Pons (tissue), 1 donor: ENCODE results near the gene ENPP6.

Source experiments
- DNase-seq: peaks from one replicate; pipeline ENCODE4 v3.0.0-alpha.2; 2016; ENCODE audit warnings: low spot score

Gene ENPP6

GRCh38 chr4:184104419-184105101, 113.1 kb downstream of the ENPP6 start:
- no peak for DNase-seq

- no peak for DNase-seq
These were observed 114.0 kb downstream of the ENPP6 start for GRCh38 chr4:184103527-184104264.

- DNase-seq: no peak
These were observed 114.7 kb downstream of the ENPP6 start for GRCh38 chr4:184102927-184103326.

GRCh38 chr4:184102488-184102887, 115.2 kb downstream of the ENPP6 start:
- no peak for DNase-seq

- DNase-seq: no peak
These were observed 116.0 kb downstream of the ENPP6 start for GRCh38 chr4:184101711-184102110.

- peak; percentile 45 for DNase-seq
These were observed 117.3 kb downstream of the ENPP6 start for GRCh38 chr4:184100297-184100885.

GRCh38 chr4:184099535-184099966, 118.1 kb downstream of the ENPP6 start:
- DNase-seq: no peak

GRCh38 chr4:184099000-184099399, 118.7 kb downstream of the ENPP6 start:
- DNase-seq: no peak

GRCh38 chr4:184097815-184098214, 119.9 kb downstream of the ENPP6 start:
- no peak for DNase-seq

- DNase-seq: peak; percentile 46
These were observed 120.5 kb downstream of the ENPP6 start for GRCh38 chr4:184097241-184097605.

- DNase-seq: no peak
These were observed 121.0 kb downstream of the ENPP6 start for GRCh38 chr4:184096561-184097240.

GRCh38 chr4:184094532-184095159, 123.0 kb downstream of the ENPP6 start:
- no peak for DNase-seq

- DNase-seq: no peak
These were observed 125.7 kb downstream of the ENPP6 start for GRCh38 chr4:184091986-184092385.

GRCh38 chr4:184090571-184090970, 127.1 kb downstream of the ENPP6 start:
- no peak for DNase-seq

GRCh38 chr4:184080674-184081073, 137.0 kb downstream of the ENPP6 start:
- no peak for DNase-seq

GRCh38 chr4:184074677-184075388, 142.8 kb downstream of the ENPP6 start:
- no peak for DNase-seq

GRCh38 chr4:184067931-184068554, 149.6 kb downstream of the ENPP6 start:
- no peak for DNase-seq

GRCh38 chr4:184066584-184067300, 150.9 kb downstream of the ENPP6 start:
- DNase-seq: no peak

- no peak for DNase-seq
These were observed 152.8 kb downstream of the ENPP6 start for GRCh38 chr4:184064877-184065276.

GRCh38 chr4:184062769-184063168, 154.9 kb downstream of the ENPP6 start:
- DNase-seq: no peak
